Thymus (tissue), 11 donors: Measurements from ENCODE around the gene MIF4GD. TPM values are rescaled to one million over a fixed set of nuclear protein-coding genes. Genes with fewer than 3 reads are reported as not detected.
A peak's percentile ranks its signal among the peaks of the same experiment; 100 is the strongest.
"Not testable (repeated sequence)": the region's sequence is repeated elsewhere in the genome, so short reads cannot be mapped to it uniquely, and the experiment has no call there.

ENCODE experiments used
- DNase-seq, 9 donors: peaks; one replicate each; pipeline ENCODE4 v3.0.0-alpha.2; 2013; ENCODE audit warnings: low spot score in 9 of 9, low read depth in 6 of 9, missing footprints in 1 of 9
- H3K27ac ChIP-seq, 2 donors: one replicate each; pipeline ENCODE4 v1.5.1; 2013; ENCODE audit warnings: control low read depth in 1 of 2, low read depth in 1 of 2, low read length in 1 of 2, mild to moderate bottlenecking in 1 of 2, moderate library complexity in 1 of 2
- H3K27me3 ChIP-seq, 2 donors: one replicate each; pipeline ENCODE4 v1.5.1; 2013; ENCODE audit warnings: low read length in 1 of 2; ENCODE audit not compliant: control insufficient read depth in 2 of 2, insufficient read depth in 1 of 2
- H3K36me3 ChIP-seq, 2 donors: one replicate each; pipeline ENCODE4 v1.5.1; 2013; ENCODE audit warnings: low read length in 1 of 2, mild to moderate bottlenecking in 1 of 2, moderate library complexity in 1 of 2; ENCODE audit not compliant: control insufficient read depth in 2 of 2, insufficient read depth in 2 of 2
- H3K4me1 ChIP-seq, 2 donors: one replicate each; pipeline ENCODE4 v1.5.1; 2013; ENCODE audit warnings: low read length in 2 of 2; ENCODE audit not compliant: control insufficient read depth in 2 of 2, insufficient read depth in 2 of 2
- H3K4me3 ChIP-seq, 2 donors: one replicate each; pipeline ENCODE4 v1.5.1; 2013; ENCODE audit warnings: low read length in 2 of 2, control low read depth in 1 of 2, mild to moderate bottlenecking in 1 of 2
- H3K9me3 ChIP-seq, 2 donors: one replicate each; pipeline ENCODE4 v1.5.1; 2013; ENCODE audit warnings: low read length in 1 of 2, mild to moderate bottlenecking in 1 of 2; ENCODE audit not compliant: control insufficient read depth in 2 of 2, insufficient read depth in 1 of 2
- WGBS: extraction: QIAGEN DNeasy Blood & Tissue Kit; methylation state at CpG from one replicate; pipeline ENCODE4 v1.1.7; 2013; 5-methylcytosine and 5-hydroxymethylcytosine counted together
- polyA plus RNA-seq: library from polyadenylated mRNA; stranded (reverse); fragments of 200-250 nt; gene quantifications from one replicate; pipeline ENCODE4 v1.2.3, GENCODE V29; 2013
- total RNA-seq: library from RNA; stranded (reverse); fragments of 120-200 nt; gene quantifications from one replicate; pipeline ENCODE4 v1.2.4, GENCODE V29; 2013
- donor health status: healthy.

Gene MIF4GD
- total and polyA plus RNA-seq, 2 donors, result 22.8 to 37.3 TPM

GRCh38 chr17:75255954-75256698, 14.9 kb downstream of the MIF4GD start:
- WGBS, result 90% methylated on average over 10 of the region's 11 CpGs
- H3K9me3 ChIP-seq, H3K36me3 ChIP-seq, H3K27me3 ChIP-seq, H3K27ac ChIP-seq, DNase-seq, H3K4me3 ChIP-seq: not testable (repeated sequence)
- peaks cover 8 to 15% of the 10 kb centered on the region in 2 donors for H3K4me1 ChIP-seq

GRCh38 chr17:75252039-75252816, 18.8 kb downstream of the MIF4GD start:
- Histone ChIP-seq H3K27me3 (no peaks in the 10 kb centered on the region), H3K4me3 (no peak overlapping the region), H3K36me3 (peaks cover 6% of the 10 kb centered on the region in 2 donors), H3K4me1 (peaks cover 0 to 12% of the 10 kb centered on the region in 2 donors), H3K27ac (no peak overlapping the region), H3K9me3 (no peaks in the 10 kb centered on the region)
- WGBS, result 97% methylated on average over 8 of the region's 8 CpGs
- no peak for DNase-seq

GRCh38 chr17:75250009-75250471, 21.0 kb downstream of the MIF4GD start:
- Histone ChIP-seq H3K36me3 (peaks cover 22 to 23% of the 10 kb centered on the region in 2 donors), H3K4me1 (peaks cover 7 to 26% of the 10 kb centered on the region in 2 donors), H3K4me3 (no peak overlapping the region), H3K9me3 (no peaks in the 10 kb centered on the region), H3K27ac (peak overlapping the region; percentile 42 to 49), H3K27me3 (no peaks in the 10 kb centered on the region)
- DNase-seq, result peak in 1 of 9 donors; percentile 42
- WGBS, result 77% methylated on average over 11 of the region's 11 CpGs

GRCh38 chr17:75249564-75249963, 21.5 kb downstream of the MIF4GD start:
- no peaks in the 10 kb centered on the region for H3K27me3 ChIP-seq
- peak overlapping the region in 1 of 2 donors; percentile 49 for H3K27ac ChIP-seq
- H3K36me3 ChIP-seq, result peaks cover 26 to 27% of the 10 kb centered on the region in 2 donors
- H3K9me3 ChIP-seq, result no peaks in the 10 kb centered on the region
- H3K4me1 ChIP-seq, result peaks cover 12 to 31% of the 10 kb centered on the region in 2 donors
- WGBS, result 90% methylated on average over 4 of the region's 4 CpGs
- DNase-seq, result no peak
- no peak overlapping the region for H3K4me3 ChIP-seq

- Histone ChIP-seq H3K4me1 (peaks cover 26 to 51% of the 10 kb centered on the region in 2 donors), H3K36me3 (peaks cover 49 to 58% of the 10 kb centered on the region in 2 donors), H3K9me3 (no peaks in the 10 kb centered on the region), H3K27ac (no peak overlapping the region), H3K4me3 (no peak overlapping the region), H3K27me3 (no peaks in the 10 kb centered on the region)
- WGBS, result 99% methylated on average over 12 of the region's 12 CpGs
- DNase-seq, result no peak
Observed at GRCh38 chr17:75246404-75246803, 24.6 kb downstream of the MIF4GD start.

GRCh38 chr17:75245011-75245410, 26.0 kb downstream of the MIF4GD start:
- no peak for DNase-seq
- H3K4me1 ChIP-seq, result peaks cover 26 to 48% of the 10 kb centered on the region in 2 donors
- H3K9me3 ChIP-seq, result no peaks in the 10 kb centered on the region
- H3K27me3 ChIP-seq, result no peaks in the 10 kb centered on the region
- WGBS, result 84% methylated on average over 6 of the region's 6 CpGs
- H3K36me3 ChIP-seq, result peaks cover 63 to 72% of the 10 kb centered on the region in 2 donors
- no peak overlapping the region for H3K4me3 ChIP-seq
- H3K27ac ChIP-seq, result peak overlapping the region; percentile 49 to 65

- Histone ChIP-seq H3K4me1 (peaks cover 26 to 43% of the 10 kb centered on the region in 2 donors), H3K27ac (peak overlapping the region; percentile 49 to 65), H3K4me3 (no peak overlapping the region), H3K9me3 (no peaks in the 10 kb centered on the region), H3K27me3 (no peaks in the 10 kb centered on the region), H3K36me3 (peaks cover 70 to 79% of the 10 kb centered on the region in 2 donors)
- DNase-seq, result peak in 3 of 9 donors; percentile 12 to 70 (median 42)
- WGBS, result 26% methylated on average over 22 of the region's 22 CpGs
Observed at GRCh38 chr17:75244133-75244866, 26.7 kb downstream of the MIF4GD start.

GRCh38 chr17:75242461-75243042, 28.5 kb downstream of the MIF4GD start:
- Histone ChIP-seq H3K9me3 (no peaks in the 10 kb centered on the region), H3K36me3 (peaks cover 81 to 92% of the 10 kb centered on the region in 2 donors), H3K4me3 (no peak overlapping the region), H3K27ac (no peak overlapping the region), H3K4me1 (peaks cover 26 to 43% of the 10 kb centered on the region in 2 donors), H3K27me3 (no peaks in the 10 kb centered on the region)
- 87% methylated on average over 17 of the region's 17 CpGs for WGBS
- no peak for DNase-seq
